GM19239 (cell line): ENCODE measurements around the gene TCF7L2.

ENCODE experiments used
- DNase-seq: peaks from one replicate; pipeline ENCODE4 v3.0.0; 2011; ENCODE audit warnings: low spot score; ENCODE audit not compliant: insufficient read length
- FAIRE-seq: peaks from 2 replicates; lab custom pipeline; 2011; peaks lifted over from hg19 to GRCh38; lab: Jason Lieb, UNC

TCF7L2 gene

GRCh38 chr10:113041324-113041723, 91.3 kb downstream of the TCF7L2 start:
- no peak for FAIRE-seq
- no peak for DNase-seq

GRCh38 chr10:113041841-113042750, 92.0 kb downstream of the TCF7L2 start:
- no peak for DNase-seq
- FAIRE-seq = no peak

GRCh38 chr10:113042868-113043267, 92.8 kb downstream of the TCF7L2 start:
- FAIRE-seq = no peak

GRCh38 chr10:113044016-113044755, 94.1 kb downstream of the TCF7L2 start:
- DNase-seq (no peak), FAIRE-seq (no peak)

More at GRCh38 chr10:113042868-113043267, 92.8 kb downstream of the TCF7L2 start:
- no peak for DNase-seq

GRCh38 chr10:113045147-113046055, 95.4 kb downstream of the TCF7L2 start:
- DNase-seq (no peak), FAIRE-seq (no peak)

- DNase-seq (no peak), FAIRE-seq (no peak)
These were observed 97.1 kb downstream of the TCF7L2 start for GRCh38 chr10:113047151-113047550.

GRCh38 chr10:113047605-113047962, 97.5 kb downstream of the TCF7L2 start:
- DNase-seq (no peak), FAIRE-seq (no peak)

GRCh38 chr10:113047963-113048781, 98.1 kb downstream of the TCF7L2 start:
- DNase-seq = no peak
- no peak for FAIRE-seq

GRCh38 chr10:113049881-113050280, 99.8 kb downstream of the TCF7L2 start:
- no peak for FAIRE-seq
- no peak for DNase-seq

GRCh38 chr10:113052076-113052830, 102.2 kb downstream of the TCF7L2 start:
- DNase-seq = no peak

GRCh38 chr10:113053091-113053490, 103.0 kb downstream of the TCF7L2 start:
- DNase-seq (no peak), FAIRE-seq (no peak)

More at GRCh38 chr10:113052076-113052830, 102.2 kb downstream of the TCF7L2 start:
- no peak for FAIRE-seq

GRCh38 chr10:113053881-113054280, 103.8 kb downstream of the TCF7L2 start:
- no peak for FAIRE-seq
- no peak for DNase-seq

- FAIRE-seq (no peak), DNase-seq (no peak)
These were observed 105.4 kb downstream of the TCF7L2 start for GRCh38 chr10:113055458-113055857.

- DNase-seq (no peak), FAIRE-seq (no peak)
These were observed 106.0 kb downstream of the TCF7L2 start for GRCh38 chr10:113056030-113056429.

GRCh38 chr10:113056441-113057021, 106.5 kb downstream of the TCF7L2 start:
- FAIRE-seq (no peak), DNase-seq (no peak)

- FAIRE-seq (no peak), DNase-seq (no peak)
These were observed 108.0 kb downstream of the TCF7L2 start for GRCh38 chr10:113057948-113058522.

- DNase-seq (no peak), FAIRE-seq (no peak)
These were observed 108.7 kb downstream of the TCF7L2 start for GRCh38 chr10:113058523-113059370.
